Renal cortex interstitium (tissue), 11 donors: ENCODE measurements around the gene PRM2. TPM values are rescaled to one million over a fixed set of nuclear protein-coding genes. Genes with fewer than 3 reads are reported as not detected.

ENCODE experiments used
- DNase-seq, 11 donors: peaks; one replicate each; pipeline ENCODE4 v3.0.0-alpha.2; 2013; ENCODE audit warnings: low read depth in 9 of 11, low spot score in 4 of 11; ENCODE audit errors: extremely low read depth in 1 of 11
- polyA plus RNA-seq, 3 donors: library from polyadenylated mRNA; unstranded; fragments of 120-200 nt; gene quantifications; one replicate each; pipeline ENCODE4 v1.2.1, GENCODE V29; 2013; ENCODE audit not compliant: insufficient read length in 3 of 3

Gene PRM2
- polyA plus RNA-seq, 3 donors: not detected

DNA sequence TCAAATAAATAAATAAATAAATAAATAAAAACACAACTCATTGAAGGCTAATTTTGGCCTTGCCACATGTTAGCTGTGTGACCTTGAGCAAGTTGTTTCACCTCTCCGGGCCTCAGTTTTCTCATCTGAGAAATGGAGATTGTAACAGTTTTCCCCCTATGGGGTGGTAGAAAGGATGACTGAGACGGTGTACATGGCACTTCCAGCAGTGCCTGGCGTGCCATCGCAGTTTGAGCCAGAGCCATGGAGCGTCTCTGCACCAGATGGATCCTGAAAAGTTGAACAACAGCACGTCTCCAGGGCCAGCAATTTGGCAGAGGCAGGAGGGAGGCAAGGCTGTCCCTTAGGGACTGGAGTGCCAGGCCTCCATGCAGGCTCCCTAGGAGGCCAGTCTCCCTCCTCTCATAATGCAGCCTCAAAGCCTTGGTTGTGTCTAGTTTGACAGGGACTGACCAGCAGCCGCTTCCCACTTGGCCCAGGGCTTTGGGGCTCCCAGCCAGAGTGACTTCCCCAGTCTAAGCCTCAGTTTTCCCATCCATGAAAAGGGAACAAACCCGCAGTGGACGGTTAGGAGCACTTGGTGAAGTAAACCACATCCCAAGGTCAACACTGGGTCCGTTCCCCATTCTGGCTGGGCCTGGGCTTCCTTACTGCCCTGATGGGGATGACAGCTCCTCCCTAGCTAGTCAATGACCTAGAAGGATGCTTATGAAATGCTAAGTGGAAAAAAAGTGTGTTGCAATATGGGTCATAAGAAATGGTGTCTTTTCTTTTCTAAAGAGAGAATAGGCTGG is 39.6 kb downstream of the PRM2 start:
- no peak for DNase-seq

DNA sequence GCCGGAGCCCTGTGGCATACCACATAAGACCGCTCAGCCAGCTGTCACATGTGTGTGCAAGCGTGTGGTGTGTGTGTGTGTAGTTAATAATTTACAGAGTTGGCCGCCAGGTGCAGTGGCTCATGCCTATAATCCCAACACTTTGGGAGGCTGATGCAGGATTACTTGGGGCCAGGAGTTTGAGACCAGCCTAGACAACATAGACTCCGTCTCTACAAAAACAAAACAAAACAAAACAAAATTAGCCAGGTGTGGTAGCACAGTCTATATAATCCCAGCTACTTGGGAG is 40.6 kb downstream of the PRM2 start:
- DNase-seq: no peak

DNA sequence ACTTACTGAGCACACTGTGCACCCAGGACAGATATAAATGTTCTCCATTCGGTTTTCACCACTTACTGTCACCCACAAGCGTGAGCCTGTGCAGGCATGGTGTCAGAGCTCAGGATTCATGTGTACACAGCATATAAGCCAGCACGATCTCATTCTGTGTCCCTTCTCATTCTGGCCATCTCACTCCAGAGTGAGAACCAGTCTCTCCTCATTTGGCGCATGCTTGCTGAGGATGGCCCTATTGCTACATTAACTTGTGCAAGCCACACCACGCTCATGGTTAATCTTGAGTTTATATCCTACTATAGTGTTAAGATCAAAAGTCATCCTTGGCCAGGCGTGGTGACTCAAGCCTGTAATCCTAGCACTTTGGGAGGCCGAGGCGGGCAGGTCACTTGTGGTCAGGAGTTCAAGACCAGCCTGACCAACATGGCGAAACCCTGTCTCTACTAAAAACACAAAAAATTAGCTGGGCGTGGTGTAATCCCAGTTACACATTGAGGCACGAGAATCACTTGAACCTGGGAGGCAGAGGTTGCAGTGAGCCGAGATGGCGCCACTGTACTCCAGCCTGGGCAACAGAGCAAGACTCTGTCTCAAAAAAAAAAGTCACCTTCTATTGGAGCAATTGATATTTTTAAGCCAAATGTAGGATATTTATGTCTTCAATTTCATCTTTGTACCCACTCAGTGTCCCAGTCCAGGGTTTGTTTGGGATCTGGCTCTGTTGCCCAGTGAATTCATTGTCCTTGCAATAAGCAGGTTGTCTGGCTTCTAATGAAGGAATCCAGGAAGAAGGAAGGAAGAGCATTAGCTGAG is 41.2 kb downstream of the PRM2 start:
- no peak for DNase-seq

DNA sequence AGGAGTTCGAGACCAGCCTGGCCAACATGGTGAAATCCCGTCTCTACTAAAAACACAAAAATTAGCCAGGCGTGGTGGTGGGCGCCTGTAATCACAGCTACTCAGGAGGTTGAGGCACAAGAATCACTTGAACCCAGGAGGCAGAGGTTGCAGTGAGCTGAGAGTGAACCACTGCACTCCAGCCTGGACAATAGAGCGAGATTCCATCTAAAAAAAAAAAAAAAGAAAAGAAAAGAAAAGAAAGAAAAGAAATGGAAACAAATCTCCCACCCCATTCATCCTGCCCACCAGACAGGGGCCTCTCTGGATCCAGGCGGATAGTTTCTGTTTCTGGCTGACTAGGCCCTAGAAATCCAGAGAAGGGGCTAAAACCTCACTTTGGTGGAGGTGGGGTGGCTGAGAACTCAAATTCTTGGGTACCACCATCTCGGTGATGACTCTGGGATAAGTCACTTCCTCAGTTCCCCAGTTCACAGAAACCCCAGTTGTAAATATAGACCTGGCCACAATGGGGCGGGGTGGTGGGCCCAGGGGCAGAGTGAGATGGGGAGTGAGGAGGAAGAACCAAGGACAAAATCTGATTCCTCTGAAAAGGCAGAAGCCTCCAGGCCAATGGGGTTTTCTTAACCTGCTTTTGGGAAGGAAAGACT is 42.4 kb downstream of the PRM2 start:
- no peak for DNase-seq

GRCh38 chr16:11232852-11233726 is 43.2 kb downstream of the PRM2 start:
- no peak for DNase-seq

- no peak for DNase-seq
Measured at GRCh38 chr16:11232302-11232851, 43.9 kb downstream of the PRM2 start.

- no peak for DNase-seq
Measured at GRCh38 chr16:11231367-11231970, 44.8 kb downstream of the PRM2 start.

DNA sequence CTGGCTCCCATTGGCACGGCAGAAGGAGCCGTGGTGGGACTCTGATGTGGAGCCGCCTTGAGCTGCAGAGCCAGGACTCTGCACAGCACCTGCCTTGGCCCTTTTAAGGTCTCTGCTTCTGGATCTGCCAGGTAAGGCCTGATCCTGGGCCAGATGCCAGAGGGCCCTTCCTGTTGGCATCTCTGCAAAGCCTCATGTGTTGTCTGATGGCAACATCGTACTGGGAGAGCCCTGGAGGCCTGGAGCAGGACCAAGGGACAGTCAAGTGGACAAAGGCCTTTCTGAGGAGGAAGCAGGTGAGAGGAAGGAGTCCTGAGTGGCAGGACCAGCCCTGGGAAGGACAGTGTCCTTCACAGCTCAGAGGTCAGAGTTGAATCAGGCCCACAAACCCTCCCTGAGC is 46.4 kb downstream of the PRM2 start:
- DNase-seq: no peak

- no peak for DNase-seq
Measured at GRCh38 chr16:11229432-11229831, 46.8 kb downstream of the PRM2 start.

GRCh38 chr16:11225677-11226549 is 50.4 kb downstream of the PRM2 start:
- no peak for DNase-seq

Other genes with a start within 250 kb of the PRM2 start
- gene SOCS1, start 20.3 kb downstream of the PRM2 start, polyA plus RNA-seq: 1 to 10 TPM; 4.7 to 7.2 (median 6.3) TPM
- not detected for gene TNP2, start 7.2 kb downstream of the PRM2 start, polyA plus RNA-seq
- not detected for gene PRM3, start 2.9 kb downstream of the PRM2 start, polyA plus RNA-seq
- gene PRM1, start 4.8 kb upstream of the PRM2 start, polyA plus RNA-seq: not detected
- gene RMI2, start 69.0 kb upstream of the PRM2 start, polyA plus RNA-seq: 10 to 100 TPM; 21.6 to 28.7 (median 27.1) TPM